Hematopoietic multipotent progenitor cell treated with erythropoietin and hydrocortisone succinate and interleukin-3 and kit ligand, for 15 days (in vitro differentiated cells): ENCODE data around the gene CADPS.

Experiments used
- DNase-seq: peaks from one replicate; pipeline ENCODE4 v3.0.0-alpha.2; 2015; ENCODE audit warnings: low spot score

CADPS gene

DNA sequence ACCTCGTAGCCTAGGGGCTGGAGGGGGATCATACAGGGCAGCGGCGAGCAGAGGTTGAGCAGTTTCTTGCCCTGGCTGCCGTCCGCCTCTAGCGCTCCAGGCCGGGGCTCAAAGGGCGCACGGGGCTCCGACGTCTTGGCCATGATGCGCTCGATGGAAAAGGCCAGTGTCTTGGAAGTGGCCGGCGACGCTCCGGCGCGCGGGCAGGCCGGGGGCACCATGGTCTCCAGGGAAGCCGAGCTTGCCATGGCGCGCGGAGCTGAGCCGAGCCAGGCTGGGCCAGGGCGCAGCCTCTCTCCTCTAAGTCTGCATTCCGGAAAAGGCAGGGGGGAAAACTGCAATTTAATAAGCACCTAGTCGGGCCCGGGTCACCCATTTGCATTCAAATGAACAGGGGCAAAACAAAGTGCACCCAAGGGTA lies 502.6 kb downstream of the CADPS start:
- DNase-seq, result no peak

GRCh38 chr3:62371720-62372591 lies 503.3 kb downstream of the CADPS start:
- no peak for DNase-seq

DNA sequence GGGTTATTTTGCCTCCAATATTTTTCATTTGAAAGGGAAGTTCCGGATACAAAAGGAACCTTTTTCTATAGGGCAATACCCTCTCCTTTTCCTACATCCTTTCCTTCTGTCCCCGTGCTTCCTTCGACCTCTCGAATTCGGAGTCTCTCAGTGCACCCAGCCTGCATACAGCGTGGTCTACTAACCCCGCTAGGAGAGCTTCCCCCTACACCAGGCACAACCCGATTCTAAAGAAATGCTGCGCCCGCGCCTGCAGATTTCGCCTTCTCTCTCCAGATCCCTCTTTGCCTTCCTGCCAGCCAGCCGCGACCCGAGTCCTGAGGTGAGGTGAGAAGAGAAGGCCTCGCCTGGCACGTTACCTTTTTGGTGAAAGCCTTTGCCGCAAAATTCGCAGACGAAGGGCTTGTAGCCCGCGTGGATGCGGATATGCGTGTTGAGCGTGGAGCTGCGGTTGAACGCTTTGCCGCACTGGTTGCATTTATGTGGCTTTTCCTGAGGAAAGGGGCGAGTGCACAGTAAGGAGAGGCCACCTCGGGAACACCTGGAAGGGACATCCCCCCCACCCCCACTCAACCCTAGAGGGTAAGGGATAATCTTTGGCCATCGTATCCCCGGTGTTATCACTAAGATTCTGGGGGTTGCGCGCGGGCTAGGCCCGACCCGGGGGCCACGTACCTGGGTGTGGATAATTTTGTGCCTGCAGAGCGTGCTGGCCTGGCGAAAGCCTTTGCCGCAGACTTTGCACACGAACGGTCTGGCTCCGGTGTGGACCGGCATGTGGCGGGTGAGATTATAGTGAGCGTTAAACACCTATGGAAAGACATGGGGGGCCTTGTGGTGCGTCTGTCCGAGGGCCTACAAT lies 504.1 kb downstream of the CADPS start:
- no peak for DNase-seq

DNA sequence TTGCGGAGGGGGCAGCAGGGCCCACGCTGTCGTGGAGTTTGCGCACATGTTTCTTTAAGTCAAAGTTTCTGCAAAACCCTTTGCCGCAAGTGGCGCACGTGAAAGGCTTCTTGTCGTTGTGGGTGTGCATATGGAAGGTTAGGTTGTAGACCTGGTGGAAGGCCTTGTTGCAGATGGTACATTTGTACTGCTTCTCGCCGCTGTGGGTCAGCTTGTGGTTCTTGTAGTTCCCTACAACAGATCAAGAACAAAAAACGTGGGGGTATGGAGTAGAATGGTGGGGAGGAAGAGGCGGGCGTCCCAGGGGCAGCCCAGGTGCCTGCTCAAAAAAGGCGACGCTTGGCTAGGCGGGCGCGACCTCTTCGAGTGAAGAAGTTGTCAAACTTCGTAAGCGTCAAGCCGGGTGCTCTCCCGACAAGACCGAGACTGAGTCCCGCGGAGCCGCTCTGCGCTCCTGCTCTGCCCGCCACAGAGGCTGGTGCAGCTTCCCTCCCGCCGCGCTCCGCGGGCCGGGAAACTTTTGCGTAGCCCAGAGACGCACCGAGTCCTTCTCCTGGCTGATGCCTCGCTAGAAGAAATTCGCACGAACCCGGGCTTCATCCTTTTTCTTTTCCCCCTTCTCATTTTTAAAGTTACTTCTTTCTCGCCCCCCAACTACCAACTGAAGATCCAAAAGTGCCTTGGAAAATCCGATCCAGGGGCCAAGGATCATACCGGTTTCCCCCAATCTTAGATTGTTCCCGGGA lies 504.9 kb downstream of the CADPS start:
- no peak for DNase-seq

DNA sequence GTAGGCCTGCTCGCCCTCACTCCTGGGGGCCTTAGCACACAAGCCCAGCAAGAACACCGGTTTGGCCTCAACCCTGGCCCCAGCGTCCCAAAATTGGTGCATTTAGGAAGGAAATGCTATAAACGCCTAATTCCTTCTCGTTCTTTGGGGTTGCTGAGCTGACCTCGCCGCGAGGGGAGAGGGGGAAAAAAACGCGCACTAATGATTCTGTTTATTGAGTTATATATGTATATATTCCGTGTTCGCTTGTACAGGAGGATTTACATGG lies 505.8 kb downstream of the CADPS start:
- no peak for DNase-seq

DNA sequence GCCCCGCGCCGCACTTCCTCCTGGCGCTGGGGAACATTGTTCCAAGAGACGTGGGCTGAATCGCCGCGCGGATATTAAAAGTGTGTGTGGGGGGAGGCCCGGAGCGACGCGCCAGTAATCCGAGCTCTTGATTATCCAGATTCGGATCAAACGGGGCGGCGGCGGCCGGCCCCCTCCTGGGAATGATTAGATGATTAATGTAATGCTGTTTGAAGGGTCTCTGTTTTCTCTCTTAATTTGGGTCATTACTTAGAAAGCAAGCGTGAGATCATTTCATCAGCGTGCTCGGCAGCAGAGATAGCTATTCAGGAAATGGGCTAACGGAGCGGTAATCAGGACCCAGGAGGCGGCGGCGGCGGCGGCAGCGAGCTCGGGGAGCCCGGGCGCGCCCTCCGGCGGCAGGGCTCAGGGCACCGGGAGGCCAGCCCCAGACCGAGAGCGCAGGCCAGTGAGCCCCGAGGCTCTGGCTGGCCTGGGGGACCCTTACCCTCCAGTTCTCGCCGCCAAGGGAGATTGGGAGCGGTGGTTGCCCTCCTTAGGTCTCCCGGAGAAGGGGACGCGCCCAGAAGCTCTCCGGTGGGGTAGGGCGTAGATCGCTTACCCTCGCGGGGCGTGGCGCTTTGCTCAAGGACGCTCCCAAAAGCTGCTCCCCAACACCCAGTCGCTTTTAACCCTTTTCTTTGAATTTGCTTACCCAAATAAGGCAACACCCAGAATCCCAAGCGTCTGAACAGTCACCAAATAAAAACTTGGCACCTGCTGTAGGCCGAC lies 506.3 kb downstream of the CADPS start:
- no peak for DNase-seq

GRCh38 chr3:62368290-62368704 lies 506.9 kb downstream of the CADPS start:
- no peak for DNase-seq

DNA sequence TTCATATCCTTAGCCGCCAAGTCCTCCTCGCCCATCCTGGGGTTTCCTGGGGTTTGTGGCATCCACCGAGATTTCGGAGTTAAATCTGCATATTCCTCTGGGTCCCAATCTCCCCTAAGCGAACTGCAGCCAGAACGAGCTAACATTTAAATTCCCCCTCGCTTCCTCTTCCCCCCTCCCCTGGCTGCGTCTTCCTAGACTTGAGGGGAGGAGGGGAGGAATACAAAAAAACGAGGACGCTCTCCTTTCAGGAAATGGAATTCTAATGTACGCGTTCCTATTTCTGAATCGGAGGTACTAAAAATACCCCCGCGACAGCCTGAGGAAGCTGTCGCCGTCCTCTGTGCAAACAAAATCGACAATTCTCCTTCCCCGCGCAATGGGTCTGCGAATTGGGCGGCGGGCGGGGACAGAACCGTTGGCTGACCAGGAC lies 507.4 kb downstream of the CADPS start:
- DNase-seq, result no peak

DNA sequence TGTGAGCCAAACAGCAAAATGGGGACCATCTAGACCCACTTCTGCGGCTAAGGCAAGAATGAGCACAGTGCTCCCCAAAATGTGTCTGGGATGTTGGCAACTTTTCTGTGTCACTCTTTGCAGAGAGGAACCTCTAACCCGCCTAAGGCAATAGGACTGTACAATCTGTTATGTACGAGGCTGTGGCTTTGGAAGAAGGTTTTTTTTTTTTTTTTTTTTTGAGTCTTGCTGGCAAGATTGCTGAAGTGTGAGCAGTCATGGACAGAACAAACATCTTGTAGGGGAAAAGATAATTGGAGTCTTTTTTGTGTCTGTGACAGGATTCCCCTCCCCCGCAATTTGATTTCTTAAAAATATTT lies 509.1 kb downstream of the CADPS start:
- no peak for DNase-seq

DNA sequence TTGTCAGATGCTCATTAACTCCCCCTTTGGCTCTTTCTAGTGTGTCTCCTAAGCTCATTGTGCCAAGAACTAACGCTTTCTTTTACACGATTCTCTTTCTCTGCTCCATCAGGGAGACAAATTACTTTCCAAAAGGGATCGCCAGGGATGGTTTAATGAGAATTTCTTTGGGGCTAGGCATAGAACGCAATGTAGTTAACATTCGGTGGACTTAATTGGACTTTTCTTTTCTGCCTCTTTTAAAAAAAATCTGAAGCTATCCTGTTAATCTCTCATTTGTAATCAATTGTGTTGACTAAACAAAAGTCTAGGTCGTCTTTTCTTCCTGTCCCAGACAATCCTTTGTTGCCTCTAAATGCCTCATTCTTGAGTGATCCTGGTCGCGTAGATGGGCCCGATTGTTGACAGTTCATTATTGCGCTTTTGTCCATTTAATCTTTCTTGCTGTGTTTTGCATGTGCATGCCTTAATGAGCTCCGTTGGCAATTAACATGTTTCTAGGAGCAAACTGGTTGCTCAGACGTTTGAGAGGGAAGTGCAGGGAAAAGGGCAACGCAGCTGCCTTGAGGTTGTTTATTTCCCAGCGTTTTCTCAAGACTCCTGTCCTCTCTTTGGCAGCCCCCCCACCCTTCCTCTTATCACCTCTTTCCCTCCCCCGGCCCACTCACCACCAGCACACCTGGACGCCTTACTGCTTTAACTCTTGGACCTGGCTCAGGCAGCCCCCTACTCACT lies 509.7 kb downstream of the CADPS start:
- DNase-seq, result no peak

GRCh38 chr3:62364191-62364590 lies 511.0 kb downstream of the CADPS start:
- no peak for DNase-seq

- DNase-seq, result no peak
Observed at GRCh38 chr3:62363275-62363674, 511.9 kb downstream of the CADPS start.

GRCh38 chr3:62361824-62362223 lies 513.4 kb downstream of the CADPS start:
- no peak for DNase-seq

- DNase-seq, result no peak
Observed at GRCh38 chr3:62361261-62361660, 514.0 kb downstream of the CADPS start.

- no peak for DNase-seq
Observed at GRCh38 chr3:62359531-62359930, 515.7 kb downstream of the CADPS start.

DNA sequence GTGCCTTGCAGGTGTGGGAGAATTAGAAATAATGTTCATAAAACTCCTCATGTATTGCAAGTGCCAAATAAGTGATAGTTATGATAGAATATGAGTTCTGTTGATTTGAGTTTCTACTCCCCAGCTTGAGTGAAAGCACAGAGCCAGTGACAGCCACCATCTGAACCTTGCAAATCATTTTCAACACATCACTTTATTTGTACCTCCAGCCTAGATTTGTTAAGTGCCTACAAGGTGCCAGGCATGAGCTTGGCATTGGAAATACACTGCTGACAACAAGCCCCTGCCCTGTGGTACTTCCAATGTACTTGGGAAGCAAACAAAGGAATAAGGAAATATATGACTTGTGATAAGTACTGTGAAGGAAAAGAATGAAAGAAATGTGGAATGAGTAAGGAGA lies 518.9 kb downstream of the CADPS start:
- no peak for DNase-seq

DNA sequence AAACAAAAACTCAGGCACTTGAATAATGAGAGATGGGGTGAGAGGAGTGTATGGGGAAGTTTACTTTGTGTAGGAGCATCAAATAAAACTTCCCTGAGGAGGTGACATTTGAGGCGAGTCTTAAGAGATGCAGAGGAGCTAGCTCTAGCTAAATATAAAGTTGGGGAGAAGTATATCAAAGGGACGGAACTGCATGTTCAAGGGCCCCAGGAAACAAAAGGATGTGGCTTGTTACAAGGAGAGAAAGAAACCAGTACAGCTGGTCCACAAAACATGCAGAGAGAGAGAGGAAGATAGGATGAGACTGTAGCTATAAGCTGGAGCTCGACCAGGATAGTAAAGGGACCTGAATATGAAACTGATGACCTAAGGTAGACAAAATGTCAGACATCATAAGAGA lies 519.5 kb downstream of the CADPS start:
- DNase-seq, result no peak
